Measurements from ENCODE around the gene CDSN.

DNA sequence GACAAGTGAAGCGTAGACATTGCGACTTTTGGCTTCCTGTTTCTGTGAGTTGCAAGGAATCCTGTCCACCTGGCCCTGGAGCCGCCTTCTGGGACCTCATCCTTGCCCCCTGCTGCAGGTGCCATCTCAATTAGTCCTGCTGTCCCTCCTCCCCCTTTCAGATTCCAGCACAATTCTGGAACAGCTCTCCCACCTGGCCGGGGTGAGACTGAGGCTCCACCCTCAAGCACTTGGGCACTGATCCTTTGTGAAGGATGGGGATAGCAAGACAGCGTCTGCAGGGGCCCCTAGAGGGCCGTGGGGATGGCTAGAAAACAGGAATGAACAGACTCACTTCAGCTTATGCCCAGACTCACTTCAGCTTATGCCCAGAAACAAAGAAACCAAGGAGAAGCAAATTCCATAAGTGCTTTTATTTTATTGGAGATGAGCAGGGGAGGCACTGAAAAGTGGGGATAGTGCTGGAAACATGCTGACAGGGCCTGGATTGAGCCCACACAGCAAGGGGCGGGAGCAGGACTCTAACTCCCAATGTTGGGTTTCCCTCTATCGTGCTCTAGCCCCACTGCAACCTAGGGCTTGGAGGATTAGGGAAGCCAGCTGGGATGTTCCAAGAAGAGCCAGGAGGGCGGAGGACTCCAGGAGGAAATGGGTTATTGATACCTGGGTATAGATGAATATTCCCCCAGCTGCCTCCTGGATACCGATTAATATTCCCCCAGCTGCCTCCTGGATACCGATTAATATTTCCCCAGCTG lies 9.2 kb downstream of the CDSN start:
- no peak for TF ChIP-seq POLR2AphosphoS5 (IDR thresholded peaks at IDR 0.05)
- TF ChIP-seq, protein P1, sequence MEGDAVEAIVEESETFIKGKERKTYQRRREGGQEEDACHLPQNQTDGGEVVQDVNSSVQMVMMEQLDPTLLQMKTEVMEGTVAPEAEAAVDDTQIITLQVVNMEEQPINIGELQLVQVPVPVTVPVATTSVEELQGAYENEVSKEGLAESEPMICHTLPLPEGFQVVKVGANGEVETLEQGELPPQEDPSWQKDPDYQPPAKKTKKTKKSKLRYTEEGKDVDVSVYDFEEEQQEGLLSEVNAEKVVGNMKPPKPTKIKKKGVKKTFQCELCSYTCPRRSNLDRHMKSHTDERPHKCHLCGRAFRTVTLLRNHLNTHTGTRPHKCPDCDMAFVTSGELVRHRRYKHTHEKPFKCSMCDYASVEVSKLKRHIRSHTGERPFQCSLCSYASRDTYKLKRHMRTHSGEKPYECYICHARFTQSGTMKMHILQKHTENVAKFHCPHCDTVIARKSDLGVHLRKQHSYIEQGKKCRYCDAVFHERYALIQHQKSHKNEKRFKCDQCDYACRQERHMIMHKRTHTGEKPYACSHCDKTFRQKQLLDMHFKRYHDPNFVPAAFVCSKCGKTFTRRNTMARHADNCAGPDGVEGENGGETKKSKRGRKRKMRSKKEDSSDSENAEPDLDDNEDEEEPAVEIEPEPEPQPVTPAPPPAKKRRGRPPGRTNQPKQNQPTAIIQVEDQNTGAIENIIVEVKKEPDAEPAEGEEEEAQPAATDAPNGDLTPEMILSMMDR (IDR thresholded peaks at IDR 0.05): no peak

All from prostate gland (tissue), 2 donors.